ENCODE measurements around the gene KRTAP22-1. TPM values are rescaled to one million over a fixed set of nuclear protein-coding genes. Genes with fewer than 3 reads are reported as not detected.

KRTAP22-1 gene
- total and polyA plus RNA-seq, 8 donors = not detected

DNA sequence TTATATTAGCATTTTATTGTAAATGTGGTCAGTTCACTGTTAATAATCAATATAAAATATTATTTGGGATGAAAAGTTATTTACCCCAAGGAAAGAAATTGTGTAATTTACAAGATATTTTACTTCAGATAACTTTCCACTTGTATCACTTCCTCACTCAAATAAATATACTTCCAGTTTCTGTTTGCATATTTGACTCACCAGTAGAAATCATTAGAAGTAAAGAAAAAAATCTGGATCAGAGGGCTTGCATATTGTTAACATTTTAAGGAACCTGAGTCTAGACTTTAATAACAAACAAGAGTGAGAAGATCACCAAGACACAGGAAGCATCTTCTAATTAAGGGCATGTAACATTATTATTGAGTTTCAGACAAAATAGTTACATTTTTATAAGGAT, 19.2 kb downstream of the KRTAP22-1 start:
- H3K36me3 ChIP-seq = no peaks in the 10 kb centered on the region
- H3K4me1 ChIP-seq = no peaks in the 10 kb centered on the region
- ATAC-seq (no peak), FAIRE-seq (no peak), DNase-seq (no peak)
- intact Hi-C loops (cut with DNase I) = no loop called here
- no peaks in the 10 kb centered on the region for H3K9me3 ChIP-seq
- H3K27me3 ChIP-seq = no peaks in the 10 kb centered on the region
- no peak overlapping the region for H3K27ac ChIP-seq
- H3K4me3 ChIP-seq = no peak overlapping the region
- TF ChIP-seq, protein P1, sequence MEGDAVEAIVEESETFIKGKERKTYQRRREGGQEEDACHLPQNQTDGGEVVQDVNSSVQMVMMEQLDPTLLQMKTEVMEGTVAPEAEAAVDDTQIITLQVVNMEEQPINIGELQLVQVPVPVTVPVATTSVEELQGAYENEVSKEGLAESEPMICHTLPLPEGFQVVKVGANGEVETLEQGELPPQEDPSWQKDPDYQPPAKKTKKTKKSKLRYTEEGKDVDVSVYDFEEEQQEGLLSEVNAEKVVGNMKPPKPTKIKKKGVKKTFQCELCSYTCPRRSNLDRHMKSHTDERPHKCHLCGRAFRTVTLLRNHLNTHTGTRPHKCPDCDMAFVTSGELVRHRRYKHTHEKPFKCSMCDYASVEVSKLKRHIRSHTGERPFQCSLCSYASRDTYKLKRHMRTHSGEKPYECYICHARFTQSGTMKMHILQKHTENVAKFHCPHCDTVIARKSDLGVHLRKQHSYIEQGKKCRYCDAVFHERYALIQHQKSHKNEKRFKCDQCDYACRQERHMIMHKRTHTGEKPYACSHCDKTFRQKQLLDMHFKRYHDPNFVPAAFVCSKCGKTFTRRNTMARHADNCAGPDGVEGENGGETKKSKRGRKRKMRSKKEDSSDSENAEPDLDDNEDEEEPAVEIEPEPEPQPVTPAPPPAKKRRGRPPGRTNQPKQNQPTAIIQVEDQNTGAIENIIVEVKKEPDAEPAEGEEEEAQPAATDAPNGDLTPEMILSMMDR (IDR thresholded peaks at IDR 0.05) = no peak

- intact Hi-C loops (cut with DNase I) = no loop called here
- no peak for FAIRE-seq
Measured at GRCh38 chr21:30620522-30620921, 19.6 kb downstream of the KRTAP22-1 start, which contains the start of gene KRTAP20-4. TSS of gene KRTAP20-4 (plus strand) at chr21:30620627.

GRCh38 chr21:30623362-30623761, 22.5 kb downstream of the KRTAP22-1 start:
- intact Hi-C loops (cut with DNase I) = no loop called here
- TF ChIP-seq, protein P1 (IDR thresholded peaks at IDR 0.05) = no peak
- Histone ChIP-seq H3K4me3 (no peak overlapping the region), H3K27me3 (no peaks in the 10 kb centered on the region), H3K9me3 (no peaks in the 10 kb centered on the region), H3K36me3 (no peaks in the 10 kb centered on the region), H3K27ac (no peak overlapping the region), H3K4me1 (no peaks in the 10 kb centered on the region)
- ATAC-seq = no peak
- no peak for DNase-seq
- 73 to 80% methylated on average over 3 of the region's 3 CpGs for WGBS, 2 donors
- FAIRE-seq = no peak

More at GRCh38 chr21:30620522-30620921, 19.6 kb downstream of the KRTAP22-1 start, which contains the start of gene KRTAP20-4:
- Histone ChIP-seq H3K9me3 (no peaks in the 10 kb centered on the region), H3K36me3 (no peaks in the 10 kb centered on the region), H3K4me1 (no peaks in the 10 kb centered on the region), H3K4me3 (no peak within 1 kb of the TSS), H3K27me3 (no peaks in the 10 kb centered on the region), H3K27ac (no peak within 1 kb of the TSS)
- TF ChIP-seq, protein P1 (IDR thresholded peaks at IDR 0.05) = no peak
- DNase-seq (no peak), ATAC-seq (no peak)
- WGBS, 2 donors = 66 to 82% methylated on average over 3 of the region's 3 CpGs

- Histone ChIP-seq H3K4me3 (no peak overlapping the region), H3K27me3 (no peaks in the 10 kb centered on the region), H3K27ac (no peak overlapping the region), H3K4me1 (no peaks in the 10 kb centered on the region), H3K9me3 (no peaks in the 10 kb centered on the region), H3K36me3 (no peaks in the 10 kb centered on the region)
- 71 to 72% methylated on average over 4 of the region's 4 CpGs for WGBS, 2 donors
- ATAC-seq (no peak), FAIRE-seq (no peak), DNase-seq (no peak)
- intact Hi-C loops (cut with DNase I) = no loop called here
- TF ChIP-seq, protein P1 (IDR thresholded peaks at IDR 0.05) = no peak
Measured at GRCh38 chr21:30625449-30626165, 24.7 kb downstream of the KRTAP22-1 start.

DNA sequence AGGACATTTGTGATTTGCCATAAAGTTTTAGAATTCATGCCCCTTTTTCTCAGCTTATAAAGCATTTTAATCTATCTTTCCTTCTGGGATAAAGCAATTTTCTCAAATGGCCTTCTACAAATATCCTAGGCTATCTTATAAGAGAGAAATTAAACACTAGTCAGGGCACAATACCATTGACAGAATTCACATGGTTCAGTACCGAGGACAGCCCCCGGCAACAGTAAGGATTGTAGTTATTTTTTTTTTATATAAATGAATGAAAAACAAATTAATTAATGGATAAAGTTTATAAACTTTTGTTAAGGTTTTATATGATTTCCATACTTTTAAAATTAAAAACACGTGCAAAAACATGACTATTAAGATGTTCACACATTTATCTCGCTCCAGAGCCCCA, 27.2 kb downstream of the KRTAP22-1 start:
- Histone ChIP-seq H3K9me3 (no peaks in the 10 kb centered on the region), H3K36me3 (no peaks in the 10 kb centered on the region), H3K4me3 (no peak overlapping the region), H3K4me1 (no peaks in the 10 kb centered on the region), H3K27ac (no peak overlapping the region), H3K27me3 (no peaks in the 10 kb centered on the region)
- FAIRE-seq (no peak), DNase-seq (no peak), ATAC-seq (no peak)
- intact Hi-C loops (cut with DNase I) = no loop called here
- TF ChIP-seq, protein P1 (IDR thresholded peaks at IDR 0.05) = no peak
- WGBS, 2 donors = 68 to 71% methylated on average over 4 of the region's 4 CpGs
